Pulmonary artery endothelial cell (primary cell): ENCODE results near the gene ADGRG6. TPM values are rescaled to one million over a fixed set of nuclear protein-coding genes. Genes with fewer than 3 reads are reported as not detected.

Source experiments
- DNase-seq: peaks from one replicate; pipeline ENCODE4 v3.0.0-alpha.2; 2011; ENCODE audit warnings: low read depth, low spot score
- total RNA-seq: library from RNA; depleted of rRNA; stranded (reverse); fragments of >200 nt; gene quantifications from 2 replicates; pipeline ENCODE4 v1.2.3, GENCODE V29; 2014

ADGRG6 gene
- total RNA-seq, 1 donor from 2014 or later = 10.0 TPM

GRCh38 chr6:142481466-142481865 lies 179.7 kb downstream of the ADGRG6 start:
- no peak for DNase-seq

GRCh38 chr6:142482249-142482648 lies 180.4 kb downstream of the ADGRG6 start:
- DNase-seq = no peak

- no peak for DNase-seq
These were observed 181.2 kb downstream of the ADGRG6 start for GRCh38 chr6:142482974-142483373.

GRCh38 chr6:142485256-142485655 lies 183.4 kb downstream of the ADGRG6 start:
- no peak for DNase-seq

GRCh38 chr6:142489722-142490610 lies 188.2 kb downstream of the ADGRG6 start:
- DNase-seq = no peak

Other genes with a start within 250 kb of the ADGRG6 start
- gene GJE1, start 169.1 kb upstream of the ADGRG6 start, total RNA-seq = not detected in 2 replicates
- 0.11 TPM in 1 of 2 replicates, not detected in the other for gene NMBR, start 154.9 kb upstream of the ADGRG6 start, total RNA-seq
- 54.5 and 61.7 TPM in 2 replicates for gene VTA1, start 154.7 kb upstream of the ADGRG6 start, total RNA-seq